GM21717 (cell line): ENCODE measurements around the gene GPR158.

Source experiments
- ATAC-seq: cut with Tn5 transposase; IDR thresholded peaks from one replicate; pipeline ENCODE4 v1.9.1; 2021; ENCODE audit warnings: mild to moderate bottlenecking, moderate library complexity; ENCODE audit not compliant: unreplicated experiment

The GPR158 gene

DNA sequence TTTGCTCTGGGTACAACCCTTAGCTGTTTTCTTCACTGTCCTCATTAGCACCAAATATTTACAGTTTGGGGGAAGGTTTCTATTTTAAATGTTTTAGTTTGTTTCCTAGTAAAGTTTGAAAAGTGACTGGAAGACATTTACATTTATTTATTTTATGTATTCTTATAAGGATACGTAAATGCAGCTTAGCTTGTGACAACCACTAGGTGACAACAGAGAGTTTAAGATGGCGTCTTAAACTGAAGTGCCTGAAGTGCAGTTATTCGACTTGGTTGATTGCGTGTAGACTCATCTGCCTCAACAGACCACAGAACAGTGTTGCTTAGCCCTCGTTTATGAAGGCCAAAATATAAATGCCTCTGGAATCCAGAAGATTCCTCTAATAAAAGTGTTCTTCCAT is 381.1 kb downstream of the GPR158 start:
- ATAC-seq, result no peak

GRCh38 chr10:25556457-25556856 is 381.7 kb downstream of the GPR158 start:
- no peak for ATAC-seq

GRCh38 chr10:25557136-25557535 is 382.3 kb downstream of the GPR158 start:
- no peak for ATAC-seq

- no peak for ATAC-seq
Observed at GRCh38 chr10:25561758-25562157, 387.0 kb downstream of the GPR158 start.

GRCh38 chr10:25562547-25562946 is 387.7 kb downstream of the GPR158 start:
- ATAC-seq, result no peak

- ATAC-seq, result no peak
Observed at GRCh38 chr10:25564351-25564750, 389.6 kb downstream of the GPR158 start.

- no peak for ATAC-seq
Observed at GRCh38 chr10:25565570-25565969, 390.8 kb downstream of the GPR158 start.

GRCh38 chr10:25573316-25573715 is 398.5 kb downstream of the GPR158 start:
- ATAC-seq, result no peak

DNA sequence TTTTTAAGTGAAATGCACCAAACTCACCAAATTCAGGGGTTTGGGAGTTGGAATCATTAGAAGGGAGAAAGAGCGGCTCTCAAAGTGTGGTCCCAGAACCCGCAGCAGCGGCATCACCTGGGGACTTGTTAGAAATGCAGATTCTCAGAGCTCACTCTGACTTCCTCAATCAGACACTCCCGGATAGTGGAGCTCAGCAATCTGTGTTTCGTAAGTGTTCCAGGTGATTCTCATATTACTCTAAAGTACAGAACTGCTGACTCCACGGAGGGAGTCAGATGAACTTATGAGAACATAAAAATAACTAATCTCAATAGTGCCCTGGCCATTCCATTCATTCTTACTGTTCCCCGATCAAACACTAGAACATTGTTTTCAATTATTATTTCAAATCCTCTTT is 400.5 kb downstream of the GPR158 start:
- no peak for ATAC-seq

GRCh38 chr10:25578061-25578460 is 403.3 kb downstream of the GPR158 start:
- no peak for ATAC-seq

GRCh38 chr10:25582961-25583360 is 408.2 kb downstream of the GPR158 start:
- no peak for ATAC-seq

DNA sequence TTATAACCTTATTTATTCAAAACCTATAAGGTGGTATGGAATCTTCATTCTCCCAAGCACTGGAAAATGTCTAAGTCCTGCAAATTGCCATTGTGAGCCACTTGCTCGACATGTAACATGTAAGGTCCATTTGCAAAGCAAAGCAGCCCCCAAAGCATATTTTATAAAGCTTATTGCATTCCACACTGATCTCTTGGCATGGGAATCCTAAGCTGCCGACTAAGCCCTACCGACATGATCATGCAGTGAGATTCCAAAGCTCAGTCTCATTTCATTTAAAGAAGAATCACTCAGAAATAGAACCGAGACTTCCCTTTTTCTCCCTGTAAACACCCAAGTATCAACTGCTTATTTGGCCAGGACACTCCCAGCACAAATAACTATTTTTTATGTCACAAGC is 425.9 kb downstream of the GPR158 start:
- no peak for ATAC-seq

DNA sequence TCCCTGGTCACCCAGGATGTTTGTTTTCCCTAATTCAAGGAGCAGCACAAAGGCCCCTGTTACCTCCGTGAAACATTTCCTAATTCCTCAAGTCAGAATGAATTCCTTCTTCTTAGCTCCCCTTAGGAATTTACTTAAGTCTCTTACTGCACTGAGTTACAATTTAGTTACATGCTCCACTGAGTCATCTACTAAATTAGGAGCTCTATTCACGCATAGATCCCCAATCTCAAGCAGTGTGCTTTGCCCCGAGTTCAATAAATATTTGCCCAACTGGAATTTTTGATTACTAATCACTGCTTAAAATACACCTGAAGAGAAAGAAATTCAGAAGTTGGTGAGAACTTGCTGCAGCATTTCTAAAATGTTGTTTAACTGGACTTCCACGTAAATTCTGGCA is 429.8 kb downstream of the GPR158 start:
- ATAC-seq, result no peak

- no peak for ATAC-seq
Observed at GRCh38 chr10:25614652-25615051, 439.9 kb downstream of the GPR158 start.

- no peak for ATAC-seq
Observed at GRCh38 chr10:25615926-25616325, 441.1 kb downstream of the GPR158 start.

DNA sequence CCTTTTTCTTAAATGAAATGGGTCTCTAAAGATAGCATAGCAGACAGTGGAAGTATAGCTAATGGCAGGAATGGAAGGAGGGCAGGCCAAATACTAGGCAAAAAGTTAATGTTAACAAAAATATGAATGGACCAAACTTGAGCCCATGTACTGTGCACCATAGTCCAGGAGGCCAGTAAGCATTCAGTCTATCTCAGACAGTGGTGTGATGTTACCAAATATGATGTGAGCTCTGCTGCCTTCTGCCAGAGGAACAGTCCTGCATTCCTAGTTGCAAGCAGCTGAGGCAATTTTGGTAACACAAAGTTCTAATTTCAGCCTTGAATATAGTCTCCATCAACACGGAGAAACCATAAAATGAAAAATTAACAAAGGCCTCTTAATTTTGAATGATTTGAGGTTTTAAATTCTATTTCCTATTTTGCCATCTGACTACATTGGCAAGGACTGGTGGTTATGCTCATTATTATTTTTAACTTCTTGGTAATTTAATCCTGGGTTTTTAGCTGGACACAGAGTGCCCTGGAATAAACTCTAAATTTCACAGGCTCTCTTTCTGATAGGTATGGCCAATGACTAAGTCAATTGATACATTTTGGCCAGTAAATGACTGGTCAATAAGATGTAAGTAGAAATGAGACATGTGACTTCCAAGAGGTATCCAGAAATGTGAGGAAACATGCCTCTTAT is 442.2 kb downstream of the GPR158 start:
- no peak for ATAC-seq

DNA sequence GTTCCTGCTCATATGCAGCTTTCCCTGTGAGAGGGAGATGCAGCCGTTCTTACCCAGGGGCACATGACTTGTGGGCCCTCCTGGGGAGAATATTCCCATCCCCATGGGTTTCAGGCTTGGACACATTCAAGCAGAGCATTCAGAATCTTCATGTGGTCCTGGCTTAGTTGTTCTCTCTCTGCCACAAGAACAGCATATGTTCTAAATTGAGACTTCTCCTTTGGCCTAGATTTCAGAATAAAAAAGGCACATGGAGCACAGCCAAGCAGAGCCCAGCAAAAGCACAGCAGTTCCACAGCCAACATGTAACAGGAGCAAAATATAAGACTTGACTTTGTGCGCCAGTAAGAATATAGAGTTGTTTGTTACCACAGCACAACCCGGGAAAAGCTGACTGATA is 452.8 kb downstream of the GPR158 start:
- no peak for ATAC-seq

DNA sequence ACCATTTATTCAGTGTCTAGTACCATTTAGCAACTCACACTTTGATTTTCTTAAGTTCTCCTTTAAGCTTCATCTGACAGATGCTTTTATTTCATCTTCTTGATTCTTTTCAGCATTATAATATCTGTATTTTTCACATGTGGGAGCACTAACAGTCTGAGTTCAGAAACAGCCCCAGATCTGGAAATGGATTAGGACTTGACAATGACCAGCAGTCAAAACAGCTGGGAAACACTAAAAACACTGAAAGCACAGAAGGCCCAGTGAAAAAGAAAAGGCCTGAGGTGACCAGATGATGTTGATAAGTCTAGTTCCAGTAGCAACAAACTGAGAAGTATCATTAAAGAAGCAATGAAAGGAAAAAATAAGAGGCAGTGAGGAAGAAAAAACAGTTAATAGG is 454.5 kb downstream of the GPR158 start:
- ATAC-seq, result no peak

GRCh38 chr10:25631471-25631870 is 456.7 kb downstream of the GPR158 start:
- ATAC-seq, result no peak

- ATAC-seq, result no peak
Observed at GRCh38 chr10:25632802-25633201, 458.0 kb downstream of the GPR158 start.

GRCh38 chr10:25633542-25633941 is 458.7 kb downstream of the GPR158 start:
- ATAC-seq, result no peak

DNA sequence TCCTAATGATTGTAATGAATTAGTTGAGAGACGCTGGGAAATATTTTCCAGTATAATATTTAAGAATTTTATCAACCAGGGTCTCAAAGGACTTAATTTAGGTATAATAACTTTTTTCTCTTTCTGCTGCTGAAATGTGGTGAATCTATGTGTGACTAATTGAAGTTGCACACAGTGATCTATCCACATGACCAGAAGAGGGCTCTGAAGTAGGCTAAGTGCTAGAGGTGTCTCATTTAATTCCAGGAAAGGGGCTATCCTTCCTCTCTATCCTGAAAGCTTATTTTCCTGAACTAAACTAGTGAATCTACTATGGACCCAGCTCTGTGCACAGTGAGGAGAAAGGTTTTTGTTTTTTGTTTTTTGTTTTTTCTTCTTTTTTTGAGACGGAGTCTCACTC is 464.8 kb downstream of the GPR158 start:
- no peak for ATAC-seq

DNA sequence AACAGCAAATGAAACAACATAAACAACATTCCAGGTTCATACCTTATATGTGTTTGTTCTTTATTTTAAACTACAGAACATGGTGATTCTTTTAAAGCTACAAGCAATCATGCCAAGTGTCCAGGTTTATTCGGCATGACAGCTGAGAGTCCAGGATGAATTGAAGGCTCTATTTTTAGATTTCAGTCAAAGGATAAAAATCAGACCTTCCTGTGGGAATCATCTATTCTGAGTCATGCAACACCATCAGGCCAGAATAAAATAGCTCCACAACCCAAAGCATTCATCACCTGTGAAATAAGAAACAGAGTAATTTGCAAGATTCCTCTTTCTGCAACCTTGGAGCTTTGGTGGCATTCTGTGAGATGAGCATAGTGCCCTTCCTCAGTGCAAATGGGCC is 466.8 kb downstream of the GPR158 start:
- ATAC-seq, result no peak
